Measurements from ENCODE around the gene SRC. TPM values are rescaled to one million over a fixed set of nuclear protein-coding genes. Genes with fewer than 3 reads are reported as not detected.

The SRC gene
- total RNA-seq, 4 donors from 2014 or later, result 18.8 to 39.5 (median 26.0) TPM

- Histone ChIP-seq H3K27me3 (no peaks in the 10 kb centered on the region), H3K9me3 (no peaks in the 10 kb centered on the region), H3K4me1 (peaks cover 44% of the 10 kb centered on the region), H3K36me3 (no peaks in the 10 kb centered on the region), H3K27ac (peak overlapping the region; percentile 90), H3K4me3 (peak overlapping the region; percentile 83)
- peak; percentile 52 to 54 for DNase-seq (ENCODE audit: low spot score in 2 of 2)
- TF ChIP-seq CTCF (IDR thresholded peaks at IDR 0.05) (no peak), EP300 (IDR thresholded peaks at IDR 0.05) (no peak), POLR2AphosphoS5 (IDR thresholded peaks at IDR 0.05) (no peak), POLR2A (IDR thresholded peaks at IDR 0.05) (no peak)
- WGBS, result 84% methylated on average over 10 of the region's 10 CpGs
Observed at GRCh38 chr20:37344506-37345338, 1.2 kb upstream of the SRC start.

DNA sequence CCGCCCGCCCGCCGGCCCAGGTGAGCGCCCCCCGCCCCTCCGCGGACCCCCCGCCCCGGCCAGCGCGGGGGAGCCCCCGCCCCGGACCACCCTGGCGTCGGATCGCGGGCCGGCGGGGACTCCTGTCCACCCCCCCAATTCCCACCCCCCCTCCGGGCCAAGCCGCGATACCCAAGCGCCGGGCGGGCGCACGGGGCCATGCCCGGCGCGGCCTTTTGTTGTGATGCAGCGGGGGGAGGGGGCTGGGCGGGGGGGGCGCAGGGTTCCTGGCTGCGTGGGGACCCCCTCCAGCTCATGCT lies 245 bp downstream of the SRC start:
- Histone ChIP-seq H3K27ac (peak overlapping the region; percentile 90), H3K36me3 (no peaks in the 10 kb centered on the region), H3K27me3 (no peaks in the 10 kb centered on the region), H3K4me3 (peak overlapping the region; percentile 83), H3K9me3 (no peaks in the 10 kb centered on the region), H3K4me1 (peaks cover 44% of the 10 kb centered on the region)
- no CpG with 5 or more reads among the region's 35 CpGs for WGBS
- TF ChIP-seq CTCF (IDR thresholded peaks at IDR 0.05) (no peak), POLR2AphosphoS5 (IDR thresholded peaks at IDR 0.05) (no peak), POLR2A (IDR thresholded peaks at IDR 0.05) (no peak), EP300 (IDR thresholded peaks at IDR 0.05) (no peak)
- DNase-seq (ENCODE audit: low spot score in 2 of 2), result peak in 1 of 2 donors; percentile 63

GRCh38 chr20:37346535-37347346 lies 801 bp downstream of the SRC start:
- Histone ChIP-seq H3K4me1 (peaks cover 44% of the 10 kb centered on the region), H3K9me3 (no peaks in the 10 kb centered on the region), H3K27ac (peak overlapping the region; percentile 90), H3K27me3 (no peaks in the 10 kb centered on the region), H3K4me3 (peak overlapping the region; percentile 83), H3K36me3 (no peaks in the 10 kb centered on the region)
- WGBS, result no CpG with 5 or more reads among the region's 22 CpGs
- no peak for TF ChIP-seq EP300 (IDR thresholded peaks at IDR 0.05)
- TF ChIP-seq CTCF (IDR thresholded peaks at IDR 0.05), result no peak
- TF ChIP-seq POLR2AphosphoS5 (IDR thresholded peaks at IDR 0.05), result no peak
- TF ChIP-seq POLR2A (IDR thresholded peaks at IDR 0.05), result no peak
- peak in 1 of 2 donors; percentile 71 for DNase-seq (ENCODE audit: low spot score in 2 of 2)

DNA sequence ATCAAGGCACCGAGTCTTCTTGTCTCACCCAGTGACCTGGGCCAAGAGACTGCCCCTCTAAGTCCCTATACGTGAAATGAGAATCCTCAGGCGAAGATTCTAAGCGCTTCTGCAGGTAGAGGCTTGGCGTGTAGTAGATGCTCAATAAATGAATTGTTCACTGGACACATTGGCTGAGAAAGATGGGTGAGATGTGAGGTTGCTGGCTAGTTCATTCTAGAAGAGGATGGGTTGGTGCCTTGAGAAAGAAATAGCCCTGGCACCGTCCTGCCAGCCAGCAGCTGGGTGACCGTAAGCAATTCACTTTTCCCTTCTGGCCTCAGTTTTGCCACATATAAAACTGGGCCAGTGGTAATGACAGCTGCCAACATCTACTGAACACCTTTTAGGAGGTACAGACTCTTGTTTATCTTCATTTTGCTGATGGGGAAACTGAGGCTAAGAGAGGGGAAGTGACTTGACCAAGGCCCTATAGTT lies 1.4 kb downstream of the SRC start:
- peak overlapping the region; percentile 83 for H3K4me3 ChIP-seq
- DNase-seq (ENCODE audit: low spot score in 2 of 2), result no peak
- no peaks in the 10 kb centered on the region for H3K27me3 ChIP-seq
- H3K4me1 ChIP-seq, result peaks cover 44% of the 10 kb centered on the region
- WGBS, result 92% methylated on average over 6 of the region's 7 CpGs
- no peak overlapping the region for H3K27ac ChIP-seq
- no peaks in the 10 kb centered on the region for H3K36me3 ChIP-seq
- H3K9me3 ChIP-seq, result no peaks in the 10 kb centered on the region
- no peak for TF ChIP-seq EP300 (IDR thresholded peaks at IDR 0.05)
- TF ChIP-seq CTCF (IDR thresholded peaks at IDR 0.05), result no peak
- TF ChIP-seq POLR2A (IDR thresholded peaks at IDR 0.05), result no peak

Data from suprapubic skin (tissue), 4 donors.